Testis (tissue), 3 donors: ENCODE data around the gene ZBTB40. TPM values are rescaled to one million over a fixed set of nuclear protein-coding genes. Genes with fewer than 3 reads are reported as not detected.

Source experiments
- DNase-seq: peaks from one replicate; pipeline ENCODE4 v3.0.0-alpha.2; 2019
- H3K27ac ChIP-seq, 2 donors: fragments of 200-600 bp; sonication (generic); one replicate each; pipeline ENCODE4 v1.5.1; 2019
- H3K27me3 ChIP-seq: fragments of 200-600 bp; sonication (generic); one replicate; pipeline ENCODE4 v1.5.1; 2019
- H3K36me3 ChIP-seq: fragments of 200-600 bp; sonication (generic); one replicate; pipeline ENCODE4 v1.5.1; 2017; ENCODE audit warnings: low read depth; ENCODE audit errors: missing control alignments
- H3K4me1 ChIP-seq: fragments of 200-600 bp; sonication (generic); one replicate; pipeline ENCODE4 v1.5.1; 2019
- H3K4me3 ChIP-seq, 2 donors: fragments of 200-600 bp; sonication (generic); one replicate each; pipeline ENCODE4 v1.5.1; 2017 to 2019
- H3K9me3 ChIP-seq: fragments of 200-600 bp; sonication (generic); one replicate; pipeline ENCODE4 v1.5.1; 2017
- POLR2A ChIP-seq: fragments of 450-650 bp; IDR thresholded peaks from one replicate; pipeline ENCODE4 v1.6.1; 2017; ENCODE audit warnings: antibody characterized with exemption, mild to moderate bottlenecking, moderate library complexity
- WGBS, 2 donors: methylation state at CpG; one replicate each; pipeline ENCODE4 v1.1.5; 2018; 5-methylcytosine and 5-hydroxymethylcytosine counted together
- intact Hi-C: fragments of 100-400 bp; cut with DNase I; formaldehyde crosslinking; loops from one replicate; pipeline ENCODE4 v1.15.1; 2023; ENCODE audit warnings: low total_unique reads
- polyA plus RNA-seq: library from polyadenylated mRNA; stranded (reverse); fragments of 350-450 nt; fragmentation: Illumina TruSeq; extraction: RNeasy Lipid Tissue Mini Kit (QIAGEN cat#74804); gene quantifications from one replicate; pipeline ENCODE4 v1.2.3, GENCODE V29; 2014; ENCODE audit warnings: low read depth, low replicate concordance; ENCODE audit not compliant: insufficient read depth
- total RNA-seq, 2 donors: library from RNA; depleted of rRNA; stranded (reverse); fragments of >200 nt; gene quantifications; one replicate each; pipeline ENCODE4 v1.2.3, GENCODE V29; 2016
- TF ChIP-seq, protein P1 (sequence below), 3 experiments: fragments of 450-650 bp in 2 of 3; fragments of 200-600 bp in 1 of 3; sonication (generic) in 1 of 3; IDR thresholded peaks; one replicate each; pipeline ENCODE4 v1.5.1; 2016 to 2019; ENCODE audit warnings: antibody characterized with exemption in 3 of 3, mild to moderate bottlenecking in 2 of 3, moderate library complexity in 1 of 3

ZBTB40 gene
- total and polyA plus RNA-seq, 3 donors from 2014 or later: 15.6 to 28.6 (median 28.1) TPM

DNA sequence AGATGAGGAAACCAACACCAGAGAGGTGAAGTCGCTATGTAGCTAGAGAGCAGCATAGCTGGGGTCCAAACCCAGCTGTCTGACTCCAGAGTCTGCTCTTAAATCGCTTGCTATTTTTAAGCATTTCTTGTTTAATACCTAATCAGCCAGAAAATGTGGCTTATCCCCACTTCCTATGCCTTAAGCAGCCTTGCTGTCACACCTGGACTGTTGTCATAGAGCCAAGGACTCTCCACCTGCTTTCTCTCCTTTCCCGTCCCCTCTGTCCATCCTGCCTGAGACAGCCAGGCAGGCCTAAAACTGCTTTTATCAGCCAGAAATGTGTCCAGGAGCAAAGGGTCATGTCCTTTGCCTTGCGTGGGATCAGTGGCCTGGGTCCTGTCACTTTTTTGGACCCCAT lies 83.3 kb downstream of the ZBTB40 start:
- no peak for TF ChIP-seq POLR2A
- TF ChIP-seq, protein P1, sequence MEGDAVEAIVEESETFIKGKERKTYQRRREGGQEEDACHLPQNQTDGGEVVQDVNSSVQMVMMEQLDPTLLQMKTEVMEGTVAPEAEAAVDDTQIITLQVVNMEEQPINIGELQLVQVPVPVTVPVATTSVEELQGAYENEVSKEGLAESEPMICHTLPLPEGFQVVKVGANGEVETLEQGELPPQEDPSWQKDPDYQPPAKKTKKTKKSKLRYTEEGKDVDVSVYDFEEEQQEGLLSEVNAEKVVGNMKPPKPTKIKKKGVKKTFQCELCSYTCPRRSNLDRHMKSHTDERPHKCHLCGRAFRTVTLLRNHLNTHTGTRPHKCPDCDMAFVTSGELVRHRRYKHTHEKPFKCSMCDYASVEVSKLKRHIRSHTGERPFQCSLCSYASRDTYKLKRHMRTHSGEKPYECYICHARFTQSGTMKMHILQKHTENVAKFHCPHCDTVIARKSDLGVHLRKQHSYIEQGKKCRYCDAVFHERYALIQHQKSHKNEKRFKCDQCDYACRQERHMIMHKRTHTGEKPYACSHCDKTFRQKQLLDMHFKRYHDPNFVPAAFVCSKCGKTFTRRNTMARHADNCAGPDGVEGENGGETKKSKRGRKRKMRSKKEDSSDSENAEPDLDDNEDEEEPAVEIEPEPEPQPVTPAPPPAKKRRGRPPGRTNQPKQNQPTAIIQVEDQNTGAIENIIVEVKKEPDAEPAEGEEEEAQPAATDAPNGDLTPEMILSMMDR (IDR thresholded peaks at IDR 0.05): no peak

DNA sequence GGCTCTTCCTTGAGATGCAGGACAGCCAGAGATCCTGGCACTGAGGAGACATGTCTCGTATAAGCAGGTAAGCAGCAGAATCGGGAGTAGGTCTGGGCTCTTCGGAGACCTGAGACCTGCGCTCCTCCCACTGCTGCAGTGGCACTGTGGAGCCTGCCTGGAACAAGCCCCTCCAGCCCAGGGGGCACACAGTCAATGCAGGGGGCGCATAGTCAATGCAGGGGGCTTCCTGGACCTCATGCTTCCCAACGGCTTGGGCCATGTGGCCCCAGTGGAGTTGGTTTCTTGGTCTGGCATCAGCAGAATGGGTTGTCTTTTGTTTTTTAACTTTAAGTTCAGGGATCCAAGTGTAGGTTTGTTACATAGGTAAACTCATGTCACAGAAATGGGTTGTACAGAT lies 83.7 kb downstream of the ZBTB40 start:
- intact Hi-C loops: no loop called here
- no peaks in the 10 kb centered on the region for H3K27me3 ChIP-seq
- H3K36me3 ChIP-seq: no peaks in the 10 kb centered on the region
- no peak overlapping the region for H3K27ac ChIP-seq
- no peak for DNase-seq
- TF ChIP-seq, protein P1 (IDR thresholded peaks at IDR 0.05): no peak
- TF ChIP-seq POLR2A: no peak
- WGBS, 2 donors: 84 to 93% methylated on average over 5 to 6 of the region's 6 CpGs
- no peak overlapping the region for H3K4me3 ChIP-seq
- H3K4me1 ChIP-seq: peaks cover 22% of the 10 kb centered on the region
- H3K9me3 ChIP-seq: no peaks in the 10 kb centered on the region

More for the DNA sequence above, 83.3 kb downstream of the ZBTB40 start:
- Histone ChIP-seq H3K27me3 (no peaks in the 10 kb centered on the region), H3K4me1 (peaks cover 22% of the 10 kb centered on the region), H3K36me3 (no peaks in the 10 kb centered on the region), H3K9me3 (no peaks in the 10 kb centered on the region), H3K4me3 (no peak overlapping the region), H3K27ac (no peak overlapping the region)
- intact Hi-C loops: no loop called here
- WGBS, 2 donors: 89 to 91% methylated on average over 4 of the region's 4 CpGs
- DNase-seq: no peak

DNA sequence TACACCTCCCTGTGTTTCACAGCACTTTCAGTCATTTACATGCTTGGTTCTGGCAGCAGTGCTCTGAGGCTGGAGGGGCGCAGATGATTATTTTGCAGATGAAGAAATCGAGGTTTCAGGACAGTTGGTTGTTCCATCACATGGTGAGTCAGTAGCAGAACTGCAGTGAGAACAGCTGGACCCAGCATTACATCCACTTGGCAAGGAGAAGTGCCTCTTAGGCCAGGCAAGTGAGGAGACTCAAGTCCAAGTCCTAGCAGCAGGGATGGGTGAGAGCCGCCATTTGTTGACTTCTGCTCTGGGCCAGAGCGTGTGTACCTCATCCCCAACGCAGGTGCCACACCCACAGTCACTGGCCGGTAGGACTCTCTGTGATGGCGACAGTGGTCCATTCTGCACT lies 84.9 kb downstream of the ZBTB40 start:
- no peak for DNase-seq
- no peaks in the 10 kb centered on the region for H3K27me3 ChIP-seq
- H3K4me3 ChIP-seq: no peak overlapping the region
- H3K36me3 ChIP-seq: no peaks in the 10 kb centered on the region
- H3K9me3 ChIP-seq: no peaks in the 10 kb centered on the region
- no peak overlapping the region for H3K27ac ChIP-seq
- intact Hi-C loops: no loop called here
- TF ChIP-seq, protein P1 (IDR thresholded peaks at IDR 0.05): no peak
- TF ChIP-seq POLR2A: no peak
- peaks cover 17% of the 10 kb centered on the region for H3K4me1 ChIP-seq
- WGBS, 2 donors: 79 to 87% methylated on average over 7 of the region's 7 CpGs

DNA sequence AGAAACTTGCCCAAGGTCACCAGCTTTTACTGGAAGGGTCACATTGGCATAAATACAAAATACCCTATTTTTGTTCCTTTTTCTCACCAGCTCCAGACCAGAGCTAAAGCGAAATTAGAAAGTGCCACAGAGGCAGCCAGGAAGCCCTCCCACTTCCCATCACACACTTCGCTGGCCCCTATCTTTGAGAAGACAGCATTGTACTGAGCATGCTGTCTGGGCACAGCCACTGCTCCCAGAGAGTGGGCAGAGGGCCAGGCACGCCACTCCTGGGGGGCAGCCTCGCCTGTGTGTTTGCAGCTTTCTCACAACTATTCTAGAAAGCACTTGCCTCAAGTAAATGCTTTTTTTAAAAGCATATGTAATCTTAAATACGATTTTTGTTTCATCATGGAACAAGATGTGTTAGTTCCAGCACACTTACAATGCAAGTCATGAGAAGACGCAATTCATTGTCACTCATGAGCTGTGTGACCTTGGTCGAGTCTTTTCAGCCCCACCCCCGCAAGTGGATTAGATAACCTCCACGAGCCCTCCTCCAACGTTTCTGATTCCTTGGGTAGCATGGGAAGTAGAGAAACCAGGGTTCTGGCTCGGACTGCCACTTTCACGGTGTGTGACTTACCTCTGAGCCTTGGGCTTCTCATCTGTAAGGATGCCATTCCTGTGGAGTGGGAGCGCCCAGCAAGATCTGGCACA lies 85.9 kb downstream of the ZBTB40 start:
- no peaks in the 10 kb centered on the region for H3K9me3 ChIP-seq
- H3K36me3 ChIP-seq: no peaks in the 10 kb centered on the region
- TF ChIP-seq, protein P1 (IDR thresholded peaks at IDR 0.05): no peak
- no peak for TF ChIP-seq POLR2A
- peak overlapping the region; percentile 32 to 50 for H3K27ac ChIP-seq
- peak; percentile 69 for DNase-seq
- peaks cover 17% of the 10 kb centered on the region for H3K4me1 ChIP-seq
- intact Hi-C loops: no loop called here
- no peaks in the 10 kb centered on the region for H3K27me3 ChIP-seq
- WGBS, 2 donors: 59 to 67% methylated on average over 10 to 13 of the region's 13 CpGs
- no peak overlapping the region for H3K4me3 ChIP-seq
